Muscle of leg (tissue), 11 donors: ENCODE measurements around the gene ABTB2. TPM values are rescaled to one million over a fixed set of nuclear protein-coding genes. Genes with fewer than 3 reads are reported as not detected.

Source experiments
- DNase-seq: peaks from one replicate; pipeline ENCODE4 v3.0.0; 2013
- H3K27ac ChIP-seq: one replicate; pipeline ENCODE4 v1.5.1; 2013; ENCODE audit warnings: mild to moderate bottlenecking, low read length, control low read depth
- H3K27me3 ChIP-seq: one replicate; pipeline ENCODE4 v1.6.1; 2013; ENCODE audit warnings: low read length; ENCODE audit not compliant: control insufficient read depth, insufficient read depth
- H3K36me3 ChIP-seq: one replicate; pipeline ENCODE4 v1.6.1; 2013; ENCODE audit warnings: low read length; ENCODE audit not compliant: control insufficient read depth, insufficient read depth
- H3K4me1 ChIP-seq: one replicate; pipeline ENCODE4 v1.6.1; 2013; ENCODE audit warnings: low read length; ENCODE audit not compliant: control insufficient read depth, insufficient read depth
- H3K4me3 ChIP-seq: one replicate; pipeline ENCODE4 v1.5.1; 2013; ENCODE audit warnings: low read length, control low read depth
- H3K9me3 ChIP-seq: replicated peaks from 2 replicates; pipeline ENCODE4 v1.6.1; 2013; ENCODE audit warnings: low read depth, low read length; ENCODE audit not compliant: control insufficient read depth
- WGBS: methylation state at CpG from one replicate; pipeline ENCODE4 v1.1.5; 2013; ENCODE audit warnings: missing lambda C conversion rate; ENCODE audit not compliant: insufficient coverage; 5-methylcytosine and 5-hydroxymethylcytosine counted together
- polyA plus RNA-seq, 8 donors: library from polyadenylated mRNA; unstranded; fragments of 120-200 nt; gene quantifications; one replicate each; pipeline versions ENCODE4 v1.2.1 to v1.2.3, GENCODE V29; 2013; ENCODE audit warnings: inconsistent platforms in 1 of 8, low replicate concordance in 1 of 8; ENCODE audit not compliant: insufficient read length in 8 of 8, insufficient read depth in 1 of 8
- total RNA-seq: library from RNA; stranded (reverse); fragments of 120-200 nt; gene quantifications from one replicate; pipeline ENCODE4 v1.2.4, GENCODE V29; 2013

ABTB2 gene
- total and polyA plus RNA-seq, 9 donors, result 3.5 to 8.5 (median 6.5) TPM

DNA sequence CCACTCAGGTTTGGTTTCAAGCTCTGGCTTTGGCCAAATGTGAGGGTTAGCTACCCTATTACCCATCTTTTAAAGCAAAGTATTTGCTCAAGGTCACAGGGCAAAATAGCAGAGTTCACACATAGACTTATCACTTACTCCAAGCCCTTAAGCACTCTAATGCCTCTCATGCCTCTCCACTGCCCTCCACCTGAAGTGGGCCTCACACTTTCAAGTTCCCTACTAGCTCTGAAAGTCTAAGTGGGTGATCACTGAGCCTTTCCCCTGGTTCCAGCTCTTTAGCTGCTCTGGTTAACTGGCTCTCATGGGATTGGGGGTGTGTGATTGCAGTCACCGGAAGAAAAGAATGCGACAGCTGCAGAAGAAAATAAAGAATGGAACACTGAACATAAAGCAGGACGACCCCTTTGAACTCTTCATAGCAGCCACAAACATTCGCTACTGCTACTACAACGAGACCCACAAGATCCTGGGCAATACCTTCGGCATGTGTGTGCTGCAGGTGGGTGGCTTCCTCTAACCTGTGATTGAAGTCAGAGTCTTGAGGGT is 246.0 kb downstream of the ABTB2 start:
- no peak for DNase-seq
- H3K27ac ChIP-seq, result no peak overlapping the region
- peaks cover 74% of the 10 kb centered on the region for H3K36me3 ChIP-seq
- H3K4me1 ChIP-seq, result no peaks in the 10 kb centered on the region
- H3K27me3 ChIP-seq, result no peaks in the 10 kb centered on the region
- WGBS, result 100% methylated on average over 1 of the region's 6 CpGs
- H3K4me3 ChIP-seq, result no peak overlapping the region
- H3K9me3 ChIP-seq, result no peaks in the 10 kb centered on the region

DNA sequence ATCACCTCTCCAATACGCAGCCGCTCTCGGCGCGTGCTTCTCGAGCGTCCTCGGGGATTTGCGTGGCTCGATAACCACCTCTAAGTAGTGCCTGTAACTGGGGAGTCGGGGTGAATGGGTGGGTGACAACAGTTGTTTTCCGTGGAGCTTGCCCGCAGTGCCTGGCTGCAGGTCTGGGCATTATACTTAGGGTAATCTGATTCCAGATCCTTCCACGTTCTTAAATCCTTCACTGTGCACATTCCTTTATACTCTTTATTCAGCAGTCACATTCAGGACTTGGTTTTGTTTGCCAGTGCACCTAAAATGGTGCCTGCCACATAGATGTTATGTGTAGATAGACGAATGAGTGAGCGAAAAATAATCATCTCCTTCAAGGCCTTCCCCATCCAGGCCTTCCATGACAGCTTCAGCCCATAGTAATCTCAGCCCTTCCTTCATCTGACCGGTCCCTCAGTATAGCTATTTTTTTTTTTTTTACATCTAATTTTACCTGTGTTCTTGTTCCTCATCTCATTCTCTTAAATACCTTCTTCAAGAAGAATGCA is 251.8 kb downstream of the ABTB2 start:
- no CpG with 5 or more reads among the region's 17 CpGs for WGBS
- no peaks in the 10 kb centered on the region for H3K9me3 ChIP-seq

DNA sequence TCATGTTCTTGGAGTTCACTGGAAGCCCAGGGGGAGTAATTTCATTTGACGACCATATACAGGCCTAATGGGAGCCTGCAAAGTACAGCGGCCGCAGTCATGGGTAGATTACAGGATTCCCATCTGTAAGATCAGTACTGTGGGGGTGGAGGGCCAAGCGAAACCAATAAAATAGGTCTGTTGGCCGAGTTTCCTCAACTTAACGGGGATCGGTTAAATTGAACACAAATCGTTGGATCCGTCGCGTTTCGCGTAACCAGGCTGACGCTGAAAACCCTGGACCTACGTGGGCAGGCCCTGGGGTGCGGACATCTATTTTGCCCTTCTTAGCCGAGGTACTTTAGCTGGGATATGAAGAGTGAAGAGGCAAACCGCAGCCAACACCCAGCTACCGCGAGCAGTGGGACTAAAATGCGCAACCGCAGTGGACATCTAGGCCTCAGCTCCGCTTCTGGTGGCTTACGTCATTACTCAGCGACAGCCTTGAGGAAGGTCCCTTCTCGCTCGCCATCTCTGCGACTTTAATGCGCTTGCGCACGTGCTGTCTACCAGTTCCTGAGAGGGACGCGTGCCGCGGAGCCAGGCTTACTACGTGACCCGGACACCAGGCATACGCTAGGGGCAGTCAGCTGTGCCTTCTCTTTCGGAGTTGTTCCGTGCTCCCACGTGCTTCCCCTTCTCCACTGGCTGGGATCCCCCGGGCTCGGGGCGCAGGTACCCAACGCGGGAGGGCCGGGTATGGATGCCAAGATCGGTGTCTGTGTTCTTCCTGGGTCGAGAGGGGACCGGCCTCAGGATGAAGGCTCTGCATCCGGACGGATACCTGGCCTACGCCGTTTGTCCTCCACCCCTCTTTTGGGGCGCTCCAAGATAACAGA is 252.5 kb downstream of the ABTB2 start, which contains the start of gene NAT10:
NAT10 (plus strand) TSS at position 551 of the 878 bp plus-strand sequence. CDS start 2,597 bp downstream, outside the sequence.
- no peaks in the 10 kb centered on the region for H3K27me3 ChIP-seq
- H3K4me3 ChIP-seq, result peak within 1 kb of the TSS; percentile 75
- under 1% methylated on average over 51 of the region's 55 CpGs for WGBS
- DNase-seq, result peak; percentile 99
- no peaks in the 10 kb centered on the region for H3K9me3 ChIP-seq
- peaks cover 11% of the 10 kb centered on the region for H3K4me1 ChIP-seq
- peak within 1 kb of the TSS; percentile 98 for H3K27ac ChIP-seq
- peaks cover 23% of the 10 kb centered on the region for H3K36me3 ChIP-seq

More for the DNA sequence above, 251.8 kb downstream of the ABTB2 start:
- no peak for DNase-seq
- Histone ChIP-seq H3K27me3 (no peaks in the 10 kb centered on the region), H3K36me3 (peaks cover 26% of the 10 kb centered on the region), H3K4me3 (peak overlapping the region; percentile 75), H3K27ac (peak overlapping the region; percentile 98), H3K4me1 (peaks cover 11% of the 10 kb centered on the region)

DNA sequence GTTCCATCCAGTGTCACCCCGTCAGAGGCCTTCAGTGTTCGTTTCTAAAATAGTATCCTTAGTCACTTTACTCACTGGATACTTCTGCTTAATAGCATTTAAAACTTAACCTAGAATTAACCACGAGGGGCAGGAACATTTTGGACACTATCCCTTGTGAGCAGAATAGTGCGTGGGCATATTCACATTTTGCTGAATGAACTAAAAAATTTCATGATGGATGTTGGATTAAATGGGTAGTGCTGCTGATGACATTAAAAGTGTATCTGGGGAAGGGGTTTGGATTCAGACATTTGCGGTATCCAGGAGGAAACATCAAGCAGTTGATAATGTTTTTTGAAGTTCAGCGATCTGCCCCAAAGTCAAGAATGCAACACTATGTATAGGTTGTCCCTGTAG is 253.1 kb downstream of the ABTB2 start:
- Histone ChIP-seq H3K9me3 (no peaks in the 10 kb centered on the region), H3K4me3 (peak overlapping the region; percentile 75), H3K4me1 (peaks cover 11% of the 10 kb centered on the region), H3K27me3 (no peaks in the 10 kb centered on the region), H3K36me3 (peaks cover 20% of the 10 kb centered on the region), H3K27ac (peak overlapping the region; percentile 98)
- 9% methylated on average over 3 of the region's 6 CpGs for WGBS
- no peak for DNase-seq

Other genes with a start within 250 kb of the ABTB2 start
- gene CAT, start 80.9 kb upstream of the ABTB2 start, total RNA-seq, result 63.6 TPM
- gene CAT, start 80.9 kb upstream of the ABTB2 start, polyA plus RNA-seq, result 10 to 100 TPM; 45.6 to 74.4 (median 60.5) TPM
- not detected for gene ELF5, start 155.8 kb upstream of the ABTB2 start, total RNA-seq
- gene ELF5, start 155.8 kb upstream of the ABTB2 start, polyA plus RNA-seq, result 1 to 10 TPM in 1 of 8 donors, under 1 TPM in 4, not detected in 3; 0.07 to 2.8 (median 0.15) TPM